Esophagus muscularis mucosa (tissue), 4 donors: ENCODE results near the gene KRT16.

ENCODE experiments used
- CTCF ChIP-seq, 3 experiments: fragments of 200-600 bp in 2 of 3; fragments of 450-650 bp in 1 of 3; sonication (generic) in 2 of 3; IDR thresholded peaks; one replicate each; pipeline ENCODE4 v1.5.1; 2017 to 2019; ENCODE audit warnings: antibody characterized with exemption in 3 of 3, mild to moderate bottlenecking in 2 of 3, moderate library complexity in 1 of 3
- EP300 ChIP-seq: sonication (generic); formaldehyde crosslinking; IDR thresholded peaks from one replicate; pipeline ENCODE4 v1.6.1; 2017; ENCODE audit warnings: antibody characterized with exemption
- POLR2A ChIP-seq: fragments of 450-650 bp; IDR thresholded peaks from one replicate; pipeline ENCODE4 v1.6.1; 2017; ENCODE audit warnings: antibody characterized with exemption, moderate library complexity, mild to moderate bottlenecking, low read depth
- POLR2AphosphoS5 ChIP-seq, 2 donors: sonication (generic); formaldehyde crosslinking; IDR thresholded peaks; one replicate each; pipeline ENCODE4 v1.6.1; 2017; ENCODE audit warnings: antibody characterized with exemption in 2 of 2

GRCh38 chr17:41586863-41587495 lies 25.6 kb downstream of the KRT16 start, which contains the start of gene KRT14:
- TF ChIP-seq POLR2A (no peak), CTCF (IDR thresholded peaks at IDR 0.05) (no peak), EP300 (no peak), POLR2AphosphoS5 (IDR thresholded peaks at IDR 0.05) (no peak)
